ENCODE data around the gene WDR70.
"Not testable (repeated sequence)": the region's sequence is repeated elsewhere in the genome, so short reads cannot be mapped to it uniquely, and the experiment has no call there.

WDR70 gene

DNA sequence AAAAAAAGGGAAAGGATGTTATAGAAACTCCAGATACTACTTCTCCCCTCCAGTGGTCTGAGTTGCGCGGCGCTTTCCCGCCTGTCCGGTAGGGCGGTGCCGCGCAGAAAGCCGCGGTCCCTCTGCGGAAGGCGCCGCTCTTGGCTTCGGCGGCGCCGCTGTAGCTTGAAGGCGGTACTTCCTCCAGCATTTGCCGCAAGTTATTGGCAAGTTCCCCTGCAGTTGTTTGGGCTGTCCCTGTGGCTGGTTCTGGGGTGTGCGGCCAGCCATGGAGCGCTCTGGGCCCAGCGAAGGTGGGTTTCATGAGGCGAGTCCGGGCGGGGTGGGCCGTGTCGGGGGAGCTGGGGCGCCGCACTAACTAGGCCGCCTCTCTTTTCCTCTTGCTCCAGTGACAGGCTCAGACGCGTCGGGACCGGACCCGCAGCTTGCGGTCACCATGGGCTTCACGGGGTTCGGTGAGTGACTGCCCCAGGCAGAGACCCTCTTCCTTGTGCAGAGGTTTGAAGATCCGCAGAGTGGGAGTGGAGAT lies at the start of gene WDR70:
TSS of gene WDR70 (plus strand) at position 219 of the 529 bp plus-strand sequence. CDS start at position 269, 50 bp downstream.
- DNase-seq (ENCODE audit: low read depth): peak; percentile 53

DNA sequence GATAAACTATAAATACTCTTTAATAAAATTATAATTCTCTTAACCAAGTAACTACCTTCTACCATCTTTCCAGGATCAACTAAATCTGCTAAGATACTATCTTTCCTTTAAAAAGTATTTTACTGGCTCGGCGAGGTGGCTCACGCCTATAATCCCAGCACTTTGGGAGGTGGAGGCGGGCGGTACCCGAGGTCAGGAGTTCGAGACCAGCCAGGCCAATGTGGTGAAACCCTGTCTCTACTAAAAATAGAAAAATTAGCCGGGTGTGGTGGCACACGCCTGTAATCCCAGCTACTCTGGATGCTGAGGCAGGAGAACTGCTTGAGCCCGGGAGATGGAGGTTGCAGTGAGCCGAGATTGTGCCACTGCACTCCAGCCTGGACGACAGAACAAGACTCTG lies 44.4 kb upstream of the WDR70 start:
- not testable (repeated sequence) for DNase-seq (ENCODE audit: low read depth)

GRCh38 chr5:37342741-37343140 lies 36.4 kb upstream of the WDR70 start:
- DNase-seq (ENCODE audit: low read depth): not testable (repeated sequence)

- no peak for DNase-seq (ENCODE audit: low read depth)
Observed at GRCh38 chr5:37355161-37355560, 24.0 kb upstream of the WDR70 start.

GRCh38 chr5:37370550-37370863 lies 8.6 kb upstream of the WDR70 start:
- DNase-seq (ENCODE audit: low read depth): no peak

- DNase-seq (ENCODE audit: low read depth): peak; percentile 79
Observed at GRCh38 chr5:37370864-37371726, 8.0 kb upstream of the WDR70 start, which contains the start of gene NUP155. TSS of gene NUP155 (minus strand) at chr5:37371106. CDS start at chr5:37370977, 129 bp downstream.

- DNase-seq (ENCODE audit: low read depth): no peak
Observed at GRCh38 chr5:37375091-37375490, 4.0 kb upstream of the WDR70 start.

- DNase-seq (ENCODE audit: low read depth): not testable (repeated sequence)
Observed at GRCh38 chr5:37378066-37378465, 1.1 kb upstream of the WDR70 start.

DNA sequence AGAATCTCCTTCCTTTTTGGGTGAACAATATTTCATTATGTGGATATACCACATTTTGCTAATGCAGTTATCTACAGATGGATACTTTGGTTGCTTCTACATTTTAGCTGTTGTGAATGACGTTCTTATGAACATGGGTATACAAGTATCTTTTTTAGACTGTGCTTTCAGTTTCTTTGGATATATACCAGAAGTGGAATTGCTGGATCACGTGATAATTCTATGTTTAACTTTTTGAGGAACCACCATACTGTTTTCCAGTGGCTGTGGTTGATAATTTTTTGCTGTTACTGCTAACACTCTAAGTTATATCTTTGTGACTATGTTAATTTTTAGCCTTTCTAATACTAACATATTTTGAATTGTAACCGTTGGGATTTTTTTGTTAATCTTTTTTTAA lies 12.5 kb downstream of the WDR70 start:
- no peak for DNase-seq (ENCODE audit: low read depth)

DNA sequence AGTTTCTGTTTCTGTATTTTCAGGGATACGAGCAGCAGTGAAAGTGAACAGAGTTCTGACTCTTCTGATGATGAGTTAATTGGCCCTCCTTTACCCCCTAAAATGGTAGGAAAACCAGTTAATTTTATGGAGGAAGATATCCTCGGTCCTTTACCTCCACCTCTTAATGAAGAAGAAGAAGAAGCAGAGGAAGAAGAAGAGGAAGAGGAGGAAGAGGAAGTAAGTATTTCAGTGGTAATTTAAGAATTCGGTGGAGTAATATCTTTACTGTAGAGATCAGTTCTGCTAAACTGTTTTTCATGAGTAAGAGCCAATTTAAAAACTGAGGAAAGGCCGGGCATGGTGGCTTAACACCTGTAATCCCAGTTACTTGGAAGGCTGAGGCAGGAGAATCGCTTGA lies 17.2 kb downstream of the WDR70 start:
- no peak for DNase-seq (ENCODE audit: low read depth)

DNA sequence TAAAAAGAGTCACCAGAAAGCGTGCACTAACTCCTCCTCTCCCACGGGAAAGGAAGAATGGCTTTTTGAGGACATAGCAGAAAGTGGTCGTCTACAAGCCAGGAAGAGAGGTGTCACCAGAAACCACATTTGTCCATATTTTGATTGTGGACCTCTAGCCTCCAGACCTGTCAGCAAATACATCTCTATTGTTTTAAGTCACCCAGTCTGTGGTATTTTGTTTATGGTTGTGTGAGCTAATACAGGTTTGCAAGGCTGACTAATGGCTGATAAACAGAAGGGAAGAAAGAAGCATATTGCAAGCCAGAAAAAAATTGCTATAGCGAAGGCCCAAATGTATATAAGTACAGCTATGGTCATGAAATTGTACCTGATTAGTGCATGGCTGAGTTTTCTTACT lies 21.4 kb downstream of the WDR70 start:
- DNase-seq (ENCODE audit: low read depth): no peak

GRCh38 chr5:37412515-37412914 lies 33.4 kb downstream of the WDR70 start:
- no peak for DNase-seq (ENCODE audit: low read depth)

GRCh38 chr5:37415456-37415855 lies 36.3 kb downstream of the WDR70 start:
- not testable (repeated sequence) for DNase-seq (ENCODE audit: low read depth)

DNA sequence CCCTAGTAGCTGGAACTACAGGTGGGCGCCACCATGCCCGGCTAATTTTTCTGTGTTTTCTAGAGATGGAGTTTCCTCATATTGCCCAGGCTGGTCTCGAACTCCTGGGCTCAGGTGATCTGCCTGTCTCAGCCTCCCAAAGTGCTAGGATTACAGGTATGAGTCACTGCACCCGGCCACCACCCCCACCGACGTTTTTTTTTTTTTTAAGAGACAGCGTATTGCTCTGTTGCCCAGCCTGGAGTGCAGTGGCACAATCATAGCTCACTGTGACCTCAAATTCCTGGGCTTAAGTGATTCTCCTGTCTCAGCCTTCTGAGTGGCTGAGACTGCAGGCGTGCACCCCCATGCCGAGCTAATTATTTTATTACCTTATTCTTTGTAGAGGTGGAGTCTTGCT lies 38.2 kb downstream of the WDR70 start:
- no peak for DNase-seq (ENCODE audit: low read depth)

DNA sequence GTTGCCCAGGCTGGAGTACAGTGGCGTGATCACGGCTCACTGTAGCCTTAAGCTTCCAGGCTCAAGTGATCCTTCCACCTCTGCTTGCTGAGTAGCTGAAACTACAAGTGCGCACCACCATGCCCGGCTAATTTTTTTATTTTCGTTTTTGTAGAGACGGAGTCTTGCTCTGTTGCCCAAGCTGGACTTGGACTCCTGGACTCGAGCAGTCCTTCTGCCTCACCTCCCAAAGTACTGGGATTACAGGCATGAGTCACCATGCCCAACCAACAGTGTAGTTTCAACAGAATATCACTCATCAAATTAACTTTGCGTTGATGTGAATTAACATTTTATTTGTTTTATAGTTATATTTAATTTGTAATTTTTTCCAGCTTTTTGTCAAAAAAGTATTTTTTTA lies 45.3 kb downstream of the WDR70 start:
- no peak for DNase-seq (ENCODE audit: low read depth)

DNA sequence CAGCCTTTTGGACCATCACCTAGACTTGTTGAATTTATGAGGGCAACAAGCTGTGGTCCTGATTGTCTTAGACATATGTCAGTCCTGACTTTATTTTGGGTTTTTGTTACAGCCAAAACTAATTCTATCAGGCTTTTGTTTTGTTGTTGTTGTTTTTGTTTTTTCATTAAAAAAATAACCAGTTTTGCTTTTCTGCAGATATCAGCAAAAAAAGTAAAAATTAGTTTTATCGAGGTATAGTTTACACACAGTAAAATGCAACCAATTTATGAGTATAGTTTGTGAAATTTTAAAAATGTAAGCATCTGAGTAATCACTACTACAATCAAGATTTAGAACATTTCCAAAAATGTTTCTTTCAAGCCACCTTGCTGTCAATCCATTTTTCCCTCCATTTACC lies 48.9 kb downstream of the WDR70 start:
- no peak for DNase-seq (ENCODE audit: low read depth)

DNA sequence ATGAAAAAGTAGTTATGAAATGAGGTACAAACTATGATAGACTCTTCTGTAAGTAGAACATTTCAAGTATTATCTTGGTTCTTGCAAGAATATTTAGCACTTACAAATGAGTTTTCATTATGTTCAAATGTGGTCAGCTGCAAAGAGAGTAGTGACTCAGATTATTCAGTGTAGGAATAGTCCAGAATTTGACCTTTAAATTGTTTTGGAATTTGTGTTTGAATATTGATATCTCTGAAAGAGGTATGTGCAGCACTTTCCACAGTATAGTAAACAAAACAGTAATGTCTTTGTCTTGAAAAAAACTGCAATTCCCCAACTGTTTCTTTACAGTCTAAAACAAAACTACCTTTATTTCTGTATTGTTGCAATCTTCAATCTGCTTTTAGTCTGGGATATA lies 56.1 kb downstream of the WDR70 start:
- DNase-seq (ENCODE audit: low read depth): no peak

DNA sequence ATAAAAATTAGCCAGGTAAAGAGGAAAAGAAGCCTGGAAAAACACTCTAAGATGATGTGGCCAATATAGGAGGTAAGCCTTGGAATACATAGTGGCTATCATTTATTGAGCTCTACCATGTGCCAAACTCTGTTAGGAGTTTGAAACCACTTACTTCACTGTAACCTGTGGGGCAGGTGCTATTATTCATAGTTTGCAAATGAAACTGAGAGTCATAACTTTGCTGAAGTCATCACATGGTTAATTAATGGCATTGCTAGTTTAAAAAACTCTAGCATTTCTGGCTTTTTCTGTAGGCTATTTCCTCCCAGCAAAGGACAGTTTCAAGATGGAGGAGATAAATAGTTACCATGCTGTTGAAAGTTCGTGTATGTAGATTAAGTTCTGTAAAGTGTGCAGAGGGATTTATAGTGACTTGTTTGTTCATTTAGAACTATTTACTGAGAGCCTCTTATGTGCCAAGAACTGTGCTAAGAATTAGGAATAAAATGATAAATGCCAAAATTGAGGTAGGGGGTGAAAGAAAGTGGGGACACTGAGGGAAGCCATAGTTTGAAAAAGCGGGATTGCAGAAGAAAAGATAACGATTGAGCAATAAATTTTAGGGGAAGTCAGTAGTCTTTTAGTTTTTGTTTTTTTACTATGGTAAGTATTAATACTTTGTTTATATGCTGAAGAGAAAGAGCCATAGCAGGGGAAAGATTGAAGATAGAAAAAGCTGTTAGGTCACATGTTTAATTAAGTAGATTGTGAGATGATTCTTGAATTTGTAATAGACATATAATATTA lies 57.2 kb downstream of the WDR70 start:
- DNase-seq (ENCODE audit: low read depth): no peak

- DNase-seq (ENCODE audit: low read depth): no peak
Observed at GRCh38 chr5:37437711-37438110, 58.6 kb downstream of the WDR70 start.

GRCh38 chr5:37445783-37446182 lies 66.7 kb downstream of the WDR70 start:
- not testable (repeated sequence) for DNase-seq (ENCODE audit: low read depth)

DNA sequence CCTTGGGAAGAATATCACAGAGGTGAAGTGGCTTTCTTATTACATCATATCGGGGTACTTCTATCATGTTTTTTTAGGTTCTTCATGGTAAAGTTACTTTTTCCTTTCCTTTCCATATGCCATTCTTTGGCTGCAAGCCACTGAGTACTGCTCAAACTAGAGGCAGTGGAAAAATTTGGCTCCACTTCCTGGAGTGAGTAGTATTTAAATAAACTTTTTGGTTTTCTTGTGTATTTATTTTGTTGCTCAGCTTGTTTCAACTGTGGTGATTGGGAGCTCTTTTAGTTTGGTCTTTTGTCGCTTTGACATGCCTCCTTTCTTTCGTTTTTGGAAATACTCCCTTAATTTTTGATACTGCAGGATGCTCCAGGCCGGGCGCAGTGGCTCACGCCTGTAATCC lies 69.8 kb downstream of the WDR70 start:
- DNase-seq (ENCODE audit: low read depth): no peak

- DNase-seq (ENCODE audit: low read depth): not testable (repeated sequence)
Observed at GRCh38 chr5:37451991-37452390, 72.9 kb downstream of the WDR70 start.

DNA sequence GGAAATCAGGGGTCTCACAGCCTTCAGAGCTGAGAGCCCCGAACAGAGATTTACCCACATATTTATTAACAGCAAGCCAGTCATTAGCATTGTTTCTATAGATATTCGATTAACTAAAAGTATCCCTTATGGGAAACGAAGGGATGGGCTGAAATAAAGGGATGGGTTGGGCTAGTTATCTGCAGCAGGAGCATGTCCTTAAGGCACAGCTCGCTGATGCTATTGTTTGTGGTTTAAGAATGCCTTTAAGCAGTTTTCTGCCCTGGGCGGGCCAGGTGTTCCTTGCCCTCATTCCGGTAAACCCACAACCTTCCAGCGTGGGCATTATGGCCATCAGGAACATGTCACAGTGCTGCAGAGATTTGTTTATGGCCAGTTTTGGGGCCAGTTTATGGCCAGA lies 74.1 kb downstream of the WDR70 start:
- not testable (repeated sequence) for DNase-seq (ENCODE audit: low read depth)
